ENCODE data around the gene NECAB2.
A peak's percentile ranks its signal among the peaks of the same experiment; 100 is the strongest.

The NECAB2 gene

DNA sequence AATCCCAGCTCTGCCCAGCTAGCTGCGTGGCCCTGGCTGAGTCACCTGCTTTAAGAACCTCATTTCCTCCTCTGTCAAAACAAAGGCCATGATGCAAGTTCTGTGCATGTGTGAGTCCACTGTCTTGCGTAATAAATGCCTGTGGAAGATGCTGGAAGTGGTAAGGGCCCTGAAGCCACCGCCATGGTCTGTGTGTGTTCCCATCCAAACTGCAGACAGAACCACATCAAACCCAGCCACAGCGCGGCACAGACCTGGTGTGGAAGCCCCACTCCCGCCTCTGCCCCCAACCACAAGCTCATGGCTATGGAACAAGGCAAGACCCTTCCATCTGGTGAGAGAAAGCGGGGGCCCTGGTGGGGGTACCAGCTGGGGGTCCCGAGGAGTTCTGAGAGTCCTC, 26.0 kb downstream of the NECAB2 start:
- DNase-seq, result peak; percentile 47

DNA sequence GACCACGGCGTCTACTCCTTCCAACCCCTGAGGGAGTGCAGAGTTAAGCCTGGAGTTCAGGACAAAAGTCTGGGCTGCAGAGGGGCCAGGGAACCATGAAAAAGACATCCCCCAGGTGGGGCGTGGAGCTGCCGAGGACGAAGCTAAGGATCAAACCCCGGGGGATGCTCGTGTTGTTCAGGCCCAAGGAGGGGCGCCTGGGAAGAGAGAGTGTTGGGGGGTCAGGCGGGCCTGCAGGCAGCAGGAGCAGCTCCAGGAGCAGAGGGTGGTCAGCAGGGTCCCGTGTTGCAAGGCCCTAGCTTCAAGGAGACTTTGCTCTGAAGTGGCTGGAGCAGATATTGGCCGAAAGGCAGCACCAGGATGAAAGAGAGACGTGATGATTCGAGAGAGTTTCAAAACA, 26.7 kb downstream of the NECAB2 start:
- DNase-seq, result no peak

DNA sequence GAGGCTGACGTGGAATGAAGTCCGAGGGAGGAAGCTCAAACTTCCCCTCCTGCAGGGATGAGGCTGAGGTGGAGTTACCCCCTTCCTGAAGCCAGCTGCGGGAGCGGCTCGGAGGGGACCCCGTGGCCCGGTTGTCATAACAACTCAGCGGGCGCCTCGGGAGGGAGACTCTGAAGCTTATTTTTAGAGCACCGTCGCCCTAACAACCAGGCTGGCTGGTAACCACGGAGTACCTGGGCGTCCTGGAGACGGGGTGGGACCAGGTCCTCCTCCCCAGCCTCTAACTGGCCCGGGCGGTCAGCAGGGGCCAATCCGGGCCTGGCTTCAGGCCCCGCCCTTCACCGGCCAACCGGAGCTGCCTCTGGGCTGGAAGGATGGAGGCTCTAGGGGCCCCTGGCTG, 27.7 kb downstream of the NECAB2 start:
- DNase-seq, result no peak

DNA sequence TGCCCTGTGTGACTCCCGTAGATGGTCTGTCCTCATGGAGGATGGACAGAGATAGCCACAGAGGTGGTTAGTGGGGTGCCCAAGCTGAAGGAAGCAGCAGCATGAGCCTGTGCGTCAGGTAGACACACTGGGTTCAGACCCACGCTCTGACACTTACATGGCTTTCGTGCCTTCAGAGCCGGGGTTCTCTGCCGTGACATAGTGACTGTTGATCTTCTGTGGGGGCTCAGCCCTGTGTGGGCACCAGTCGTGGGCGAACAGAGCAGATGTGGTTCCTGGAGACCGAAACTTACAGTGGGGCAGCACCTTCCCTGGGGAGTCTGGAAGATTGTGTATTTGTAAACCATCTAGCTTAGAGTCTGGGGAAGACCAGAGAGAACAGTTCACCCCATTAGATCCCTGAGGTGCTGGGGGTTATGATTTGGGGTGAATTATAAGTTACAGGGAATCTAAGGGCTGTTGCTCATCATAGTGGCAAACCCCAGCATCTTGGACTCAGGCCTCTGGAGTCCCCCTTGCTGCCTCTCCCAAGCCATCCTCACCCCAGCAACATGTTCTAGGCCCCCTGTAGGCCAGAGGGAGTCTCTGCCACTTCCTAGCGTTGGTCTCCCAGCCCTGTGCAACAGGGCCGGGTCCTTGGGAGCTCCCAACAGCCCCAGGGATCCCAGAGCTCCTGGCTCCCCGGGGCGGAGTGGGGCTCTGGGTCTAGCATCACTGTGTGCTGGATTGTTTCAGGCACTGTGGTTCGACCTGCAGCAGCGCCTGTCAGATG, 28.6 kb downstream of the NECAB2 start:
- DNase-seq, result no peak

DNA sequence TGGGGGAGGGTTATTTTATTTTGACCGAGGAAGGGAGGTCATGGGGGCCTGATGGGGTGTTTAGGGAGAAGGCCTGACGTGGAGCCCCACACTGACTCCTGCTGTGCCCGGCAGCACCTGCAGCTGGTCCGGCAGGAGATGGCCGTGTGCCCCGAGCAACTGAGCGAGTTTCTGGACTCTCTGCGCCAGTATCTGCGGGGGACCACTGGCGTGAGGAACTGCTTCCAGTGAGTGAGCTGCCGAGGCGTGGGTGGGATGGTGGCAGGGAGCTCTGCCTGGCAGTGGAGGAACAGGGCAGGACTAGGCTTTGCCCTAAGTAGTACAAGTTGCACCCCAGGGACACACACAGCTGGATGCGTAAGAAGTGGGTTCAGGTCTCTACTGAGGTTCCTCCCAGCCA, 30.0 kb downstream of the NECAB2 start:
- no peak for DNase-seq

DNA sequence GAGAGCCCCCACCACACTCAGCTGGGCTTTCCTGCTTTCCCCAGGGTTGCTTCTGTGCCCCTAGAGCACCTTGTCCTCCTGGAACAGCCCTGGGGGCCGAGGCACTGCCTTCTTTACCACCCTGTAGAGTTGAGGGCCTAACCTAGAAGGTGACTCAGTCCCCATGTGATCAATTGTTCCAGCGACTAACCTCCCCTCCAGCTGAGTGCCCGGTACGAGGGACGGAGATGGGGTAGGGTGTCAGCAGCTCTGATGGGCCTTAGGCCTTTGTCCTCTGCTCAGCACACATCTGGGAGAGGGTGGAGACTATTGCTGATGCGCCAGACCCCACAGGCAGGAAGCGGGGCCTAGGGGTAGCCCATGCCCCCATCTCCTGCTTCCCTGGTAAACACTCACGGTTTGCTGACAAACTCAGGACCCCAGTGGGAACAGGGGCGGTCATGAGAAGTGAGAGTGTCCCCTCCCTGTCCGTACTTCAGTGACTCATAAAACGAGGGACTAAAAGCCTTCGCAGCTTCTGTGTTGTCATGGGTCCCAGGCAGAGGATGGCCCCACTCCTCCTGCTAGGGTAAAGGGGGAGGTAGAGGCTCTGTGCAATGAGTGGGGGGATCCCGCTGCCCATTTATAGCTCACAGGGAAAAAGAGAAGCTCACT, 33.1 kb downstream of the NECAB2 start:
- no peak for DNase-seq

DNA sequence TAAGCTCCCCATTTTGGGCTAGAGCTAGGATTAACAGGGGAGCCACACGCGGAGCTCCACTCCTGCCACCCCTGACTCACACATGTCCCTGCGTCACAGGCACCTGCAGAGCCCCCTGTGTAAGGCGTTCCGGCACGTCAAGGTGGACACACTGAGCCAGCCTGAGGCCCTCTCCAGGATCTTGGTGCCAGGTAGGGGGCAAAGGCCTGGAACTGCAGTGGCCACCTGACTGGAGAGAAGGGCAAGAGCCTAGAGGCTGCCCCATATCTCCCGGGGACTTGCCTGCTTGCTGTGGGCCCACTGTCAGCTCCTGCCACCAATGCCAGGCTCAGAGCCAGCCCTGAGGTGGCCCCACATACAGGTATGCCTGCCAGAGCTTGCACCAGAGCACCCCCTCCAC, 33.7 kb downstream of the NECAB2 start:
- DNase-seq, result no peak

DNA sequence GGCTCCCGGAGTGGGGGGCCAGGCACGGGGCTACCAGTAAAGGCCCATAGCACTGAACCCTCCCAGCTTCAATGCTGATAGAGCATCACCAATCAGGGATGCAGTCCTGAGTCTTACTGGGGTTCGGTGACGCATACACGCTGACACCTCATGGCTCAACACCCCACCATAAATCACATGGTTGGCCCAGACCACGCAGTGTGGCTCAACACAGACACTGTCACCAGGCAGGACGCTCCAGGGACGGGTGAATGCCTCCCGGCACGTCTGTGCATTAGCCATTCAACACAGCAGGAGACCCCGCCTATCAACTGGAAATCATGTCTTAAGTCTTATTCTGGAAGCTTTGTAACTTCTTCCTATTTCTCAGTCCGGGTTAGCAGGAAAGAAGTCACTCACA, 35.0 kb downstream of the NECAB2 start:
- DNase-seq, result no peak

DNA sequence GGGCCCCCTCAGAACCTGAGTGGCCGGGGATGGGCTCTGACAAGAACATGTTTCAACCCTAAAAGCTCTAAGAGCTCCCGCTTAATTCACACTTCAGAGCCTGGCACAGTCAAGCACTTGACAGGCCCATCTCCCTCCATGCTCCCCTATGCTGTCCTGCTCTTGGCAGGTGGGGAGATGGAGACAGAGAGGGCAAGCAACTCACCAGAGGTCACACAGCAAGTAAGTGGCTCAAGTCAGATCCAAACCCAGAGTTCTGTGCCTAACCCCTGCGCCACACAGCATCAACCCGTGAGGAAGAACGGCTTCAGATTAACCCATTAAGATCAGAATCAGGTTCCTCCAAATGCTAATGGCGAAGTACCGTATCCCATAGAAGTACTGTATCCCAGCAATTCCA, 36.4 kb downstream of the NECAB2 start:
- no peak for DNase-seq

DNA sequence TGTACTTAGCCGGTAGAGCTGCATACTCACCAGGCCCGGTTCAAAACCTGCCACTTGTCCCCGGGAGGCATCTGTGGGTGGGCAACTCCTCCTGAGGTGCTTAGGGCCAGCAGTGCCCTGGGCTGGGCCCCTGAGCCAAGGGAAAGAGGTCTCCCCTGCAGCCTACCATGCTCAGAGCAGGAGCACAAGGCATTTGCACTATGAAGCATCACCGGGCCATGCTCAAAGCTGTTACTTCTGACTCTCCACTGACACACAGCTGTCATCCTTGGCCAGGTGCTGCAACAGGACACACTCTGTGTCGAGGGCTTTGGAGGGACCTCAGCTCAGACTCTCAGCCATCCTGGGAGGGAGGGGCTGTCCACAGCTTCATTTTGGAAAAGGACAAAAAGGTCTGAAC, 37.3 kb downstream of the NECAB2 start:
- no peak for DNase-seq

DNA sequence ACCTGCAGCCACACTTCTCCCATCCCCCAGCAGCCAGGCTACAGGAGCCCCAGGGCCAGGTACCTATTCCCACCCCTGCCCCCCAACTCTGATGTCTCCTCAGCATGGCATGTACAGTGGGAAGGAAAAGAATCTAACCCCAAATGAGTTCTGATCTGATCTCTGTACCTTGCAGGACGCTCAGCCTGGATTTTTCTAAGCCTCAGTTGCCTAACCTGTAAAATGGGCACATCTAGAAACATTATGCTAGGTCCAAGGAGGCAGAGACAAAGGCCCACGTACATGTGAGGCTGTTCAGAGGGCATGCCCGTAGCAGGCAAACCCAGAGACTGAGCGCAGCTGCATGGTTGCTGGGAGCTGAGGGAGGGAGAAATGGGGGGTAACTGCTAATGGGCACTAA, 39.5 kb downstream of the NECAB2 start:
- DNase-seq, result no peak

DNA sequence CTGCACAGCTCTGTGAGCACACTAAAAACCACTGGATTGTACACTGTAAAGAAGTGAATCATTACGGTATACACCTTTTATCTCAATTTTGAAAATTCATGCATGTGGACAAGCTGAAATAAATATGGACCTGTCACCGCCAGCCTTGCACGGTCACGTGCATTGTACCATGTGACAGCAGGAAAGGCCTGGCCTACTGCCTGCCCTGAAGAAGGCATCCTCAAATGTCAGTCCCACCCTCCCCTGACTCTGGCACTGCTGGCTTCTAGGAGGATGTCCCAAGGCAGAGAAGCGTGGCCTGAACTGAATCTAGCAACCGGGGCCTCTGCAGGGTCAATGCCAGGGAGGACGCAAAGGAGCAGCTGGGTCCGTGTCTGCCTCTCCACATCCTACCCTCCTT, 39.9 kb downstream of the NECAB2 start:
- no peak for DNase-seq

DNA sequence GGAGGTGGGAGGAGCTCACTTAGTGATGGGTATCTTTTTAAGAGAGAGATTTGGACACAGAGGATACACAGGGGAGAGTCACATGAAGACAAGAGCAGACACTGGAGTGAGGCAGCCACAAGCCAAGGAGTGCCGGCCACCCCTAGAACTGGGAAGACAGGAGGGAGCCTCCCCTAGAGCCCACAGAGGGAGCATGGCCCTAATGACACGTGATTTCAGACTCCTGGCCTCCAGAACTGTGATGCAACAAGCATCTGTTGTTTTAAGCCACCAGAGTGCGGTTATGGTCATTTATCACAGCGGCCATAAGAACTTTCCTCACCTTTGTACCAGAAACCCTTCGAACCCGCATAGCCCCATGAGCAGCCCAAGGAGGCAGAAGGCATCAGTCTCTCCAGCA, 41.2 kb downstream of the NECAB2 start:
- no peak for DNase-seq

DNA sequence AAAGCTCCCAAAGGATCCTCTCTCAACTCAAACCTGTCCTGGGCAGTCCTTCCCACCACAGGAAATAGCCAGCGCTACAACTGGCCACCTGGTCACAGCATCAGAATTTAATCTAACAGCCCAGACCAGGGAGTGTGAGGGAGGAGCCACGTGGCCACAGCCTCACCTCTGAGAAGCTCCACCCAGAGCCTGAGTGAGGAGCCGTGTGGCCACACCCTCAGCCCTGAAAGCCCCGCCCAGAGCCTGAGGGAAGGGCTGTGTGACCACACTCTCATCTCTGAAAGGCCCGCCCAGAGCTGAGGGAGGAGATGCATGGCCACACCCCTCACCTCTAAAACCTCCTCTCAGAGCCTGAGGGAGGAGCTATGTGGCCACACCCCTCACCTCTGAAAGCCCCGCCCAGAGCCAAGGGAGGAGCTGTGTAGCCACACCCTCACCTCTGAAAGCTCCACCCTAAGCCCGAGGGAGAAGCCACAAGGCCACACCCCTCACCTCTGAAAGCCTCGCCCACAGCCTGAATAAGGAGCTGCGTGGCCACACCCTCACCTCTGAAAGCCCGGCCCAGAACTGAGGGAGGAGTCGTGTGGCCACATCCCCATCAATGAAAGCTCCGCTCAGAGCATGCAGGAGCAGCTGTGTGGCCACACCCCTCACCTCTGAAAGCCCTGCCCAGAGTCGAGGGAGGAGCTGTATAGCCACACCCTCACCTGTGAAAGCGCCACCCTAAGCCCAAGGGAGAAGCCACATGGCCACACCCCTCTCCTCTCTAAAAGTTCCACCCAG, 45.9 kb downstream of the NECAB2 start:
- DNase-seq, result peak; percentile 61

DNA sequence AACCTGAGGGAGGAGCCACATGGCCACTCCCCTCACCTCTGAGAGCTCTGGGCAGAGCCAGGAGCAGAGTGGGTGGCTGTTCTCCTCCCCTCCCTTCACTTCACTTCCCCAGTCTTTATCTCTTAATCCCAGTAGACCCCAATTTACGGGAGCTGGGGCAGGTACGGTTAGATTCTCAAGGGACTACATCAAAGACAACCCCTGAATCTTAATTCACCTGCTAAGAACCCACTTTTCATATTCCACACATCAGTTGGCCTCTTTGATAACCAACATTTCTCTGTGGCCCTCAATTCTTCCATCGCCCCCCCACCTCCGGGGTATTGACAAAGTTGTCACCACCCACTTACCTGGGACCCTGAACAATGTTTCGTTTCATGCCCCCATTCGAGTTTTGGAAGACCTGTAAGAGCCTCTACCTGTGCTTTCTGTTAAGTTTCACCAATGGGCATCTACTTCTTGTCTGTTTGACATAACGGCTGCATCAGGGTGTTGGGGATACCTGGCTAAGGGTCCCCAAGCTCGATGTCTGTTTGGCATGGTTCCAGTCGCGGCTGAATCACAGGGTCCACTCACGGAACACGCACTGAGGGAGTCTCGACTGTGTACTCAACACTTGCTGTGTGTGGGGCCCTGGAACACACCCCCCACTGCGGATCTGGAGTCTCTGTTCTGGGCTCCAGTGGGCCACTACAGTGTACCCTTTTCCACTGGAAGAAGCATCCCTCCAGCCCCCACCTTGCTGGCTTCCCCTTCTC, 46.7 kb downstream of the NECAB2 start:
- no peak for DNase-seq

DNA sequence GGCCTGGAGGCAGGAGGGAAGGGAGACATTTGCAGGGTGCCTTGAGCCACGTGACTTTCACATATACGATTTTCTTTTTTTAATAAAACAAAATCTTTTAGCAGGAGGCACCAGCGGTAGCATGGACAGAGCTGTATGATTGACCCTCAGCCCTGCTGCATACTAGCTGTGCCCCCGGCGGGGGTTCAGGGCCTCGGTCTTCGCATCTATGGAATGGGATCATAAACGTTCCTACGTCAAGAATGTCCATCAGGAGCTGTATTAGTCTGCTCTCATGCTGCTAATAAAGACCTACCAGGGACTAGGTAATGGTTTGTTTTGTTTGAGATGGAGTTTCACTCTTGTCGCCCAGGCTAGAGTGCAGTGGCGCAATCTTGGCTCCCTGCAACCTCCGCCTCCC, 47.4 kb downstream of the NECAB2 start:
- DNase-seq, result no peak

DNA sequence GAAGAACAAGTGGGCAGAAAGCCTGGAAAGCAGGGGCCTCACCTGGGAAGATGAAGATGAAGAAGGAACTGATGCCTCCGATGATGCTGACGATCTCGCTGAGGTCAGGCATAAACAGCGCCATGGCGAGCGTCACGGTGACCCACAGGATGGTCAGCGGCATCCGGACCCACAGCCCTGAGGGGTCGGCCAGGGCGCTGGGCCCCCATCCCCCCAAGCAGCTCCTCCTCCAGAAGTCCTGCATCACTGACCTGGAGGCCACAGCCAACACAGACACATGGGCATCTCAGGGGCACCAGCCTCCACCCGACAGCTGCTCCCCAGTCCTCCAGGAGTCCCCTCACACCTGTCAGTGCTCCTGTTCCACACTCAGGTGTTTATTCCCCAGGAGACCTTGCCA, 48.4 kb downstream of the NECAB2 start:
- DNase-seq, result no peak

DNA sequence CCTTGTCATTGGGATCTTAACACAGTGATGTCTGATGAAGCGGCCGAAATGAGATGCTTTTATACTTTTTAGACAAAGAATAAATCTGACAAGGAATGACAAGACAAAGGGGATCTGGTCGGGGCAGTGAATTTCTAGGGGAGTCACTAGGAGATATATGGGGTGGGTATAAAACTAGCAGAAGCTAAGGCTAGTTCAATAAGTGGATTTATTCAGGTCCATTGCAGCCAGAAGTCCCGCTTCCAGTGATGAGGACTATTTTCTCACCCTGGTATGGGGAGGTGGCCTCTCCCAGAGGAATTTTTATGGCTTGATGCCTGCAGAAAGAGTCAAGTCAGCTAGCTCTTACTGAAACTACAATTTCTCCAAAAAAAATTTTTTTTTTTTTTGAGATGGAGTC, 50.7 kb downstream of the NECAB2 start:
- no peak for DNase-seq

DNA sequence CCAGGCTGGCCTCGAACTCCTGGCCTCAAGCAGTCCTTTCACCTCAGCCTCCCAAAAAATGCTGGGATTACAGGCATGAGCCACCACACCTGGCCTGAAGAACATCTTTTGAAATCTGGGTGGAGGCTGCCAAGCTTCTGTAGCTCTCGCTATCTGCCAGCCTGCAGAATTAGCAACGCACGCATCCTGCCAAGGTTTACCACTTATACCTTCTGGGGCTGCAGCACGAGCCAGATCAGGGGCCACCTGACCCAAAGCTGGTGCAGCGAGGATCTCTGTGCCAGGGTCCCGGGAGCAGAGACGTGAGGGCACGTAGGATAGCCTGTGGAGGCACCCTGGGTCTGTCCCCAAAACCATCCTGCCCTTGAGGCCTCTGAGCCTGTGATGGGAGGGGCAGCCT, 52.3 kb downstream of the NECAB2 start:
- DNase-seq, result no peak

DNA sequence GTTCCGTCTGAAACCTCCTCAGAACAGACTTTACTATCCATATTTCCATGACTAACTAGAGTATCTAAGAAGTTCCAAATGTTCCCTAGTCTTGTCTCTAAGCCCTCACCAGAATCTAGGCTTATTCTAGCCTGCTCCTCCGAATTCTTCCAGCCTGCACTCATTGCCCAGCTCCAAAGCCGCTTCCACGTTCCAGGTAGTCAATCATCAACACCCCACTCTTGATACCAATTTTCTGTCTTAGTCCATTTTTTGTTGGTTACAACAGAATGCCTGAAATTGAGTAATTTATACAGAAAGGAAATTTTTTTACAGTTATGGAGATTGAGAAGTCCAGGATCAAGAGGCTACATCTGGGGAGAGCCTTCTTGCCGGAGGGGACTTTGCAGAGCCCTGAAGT, 53.4 kb downstream of the NECAB2 start:
- DNase-seq, result no peak

DNA sequence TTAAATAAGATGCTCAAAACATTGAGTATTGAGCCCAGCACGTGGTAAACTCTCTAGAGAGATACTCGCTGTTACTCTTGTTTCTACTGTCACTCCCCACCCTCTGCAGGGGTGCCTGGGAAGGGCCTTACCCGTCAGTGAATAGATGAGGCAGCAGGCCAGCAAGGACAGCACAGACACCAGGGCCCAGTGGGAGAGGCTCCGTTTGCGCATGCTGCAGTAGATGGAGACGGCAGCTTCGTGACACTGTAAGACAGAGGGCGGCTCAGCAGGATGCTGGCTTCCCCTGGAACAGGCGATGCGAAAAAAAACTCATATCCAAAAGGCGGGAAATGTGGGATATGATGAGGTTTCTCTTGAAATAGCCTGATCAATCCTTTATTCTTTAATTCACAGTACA, 54.6 kb downstream of the NECAB2 start:
- DNase-seq, result no peak

DNA sequence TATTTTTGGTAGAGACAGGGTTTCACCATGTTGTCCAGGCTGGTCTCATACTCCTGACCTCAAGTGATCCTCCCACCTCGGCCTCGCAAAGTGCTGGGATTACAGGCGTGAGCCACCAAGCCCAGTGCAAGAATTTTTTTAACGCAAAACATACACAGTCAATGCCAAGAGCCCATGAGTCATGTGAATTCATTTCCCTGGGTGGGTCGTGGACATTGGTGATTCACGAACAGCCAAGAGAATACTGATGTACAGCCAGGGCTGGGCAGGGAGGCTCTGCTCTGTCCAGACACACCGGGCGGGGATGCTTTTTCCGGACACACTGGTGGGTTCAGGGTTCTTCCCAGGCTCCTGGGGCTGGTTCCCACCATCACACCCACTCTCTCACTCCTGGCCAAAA, 56.8 kb downstream of the NECAB2 start:
- no peak for DNase-seq

DNA sequence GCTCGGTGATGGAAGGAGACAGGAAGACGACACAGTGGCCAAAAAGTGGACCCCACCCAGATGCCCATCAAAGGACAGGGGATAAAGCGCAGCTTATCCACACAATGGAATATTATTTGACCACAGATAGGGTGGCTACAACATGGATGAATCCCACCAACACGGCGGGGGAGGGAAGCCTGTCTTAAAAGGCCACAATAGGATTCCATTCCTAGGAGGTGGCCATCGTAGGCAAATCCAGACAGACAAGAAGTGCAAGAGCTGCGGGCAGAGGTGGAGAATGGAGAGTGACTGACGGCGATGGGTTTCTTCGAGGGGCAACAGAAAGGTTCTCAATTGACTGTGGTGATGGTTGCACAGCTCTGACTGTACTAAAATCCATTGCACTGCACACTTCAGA, 58.6 kb downstream of the NECAB2 start:
- no peak for DNase-seq
